ENCODE measurements around the gene RSBN1.

DNA sequence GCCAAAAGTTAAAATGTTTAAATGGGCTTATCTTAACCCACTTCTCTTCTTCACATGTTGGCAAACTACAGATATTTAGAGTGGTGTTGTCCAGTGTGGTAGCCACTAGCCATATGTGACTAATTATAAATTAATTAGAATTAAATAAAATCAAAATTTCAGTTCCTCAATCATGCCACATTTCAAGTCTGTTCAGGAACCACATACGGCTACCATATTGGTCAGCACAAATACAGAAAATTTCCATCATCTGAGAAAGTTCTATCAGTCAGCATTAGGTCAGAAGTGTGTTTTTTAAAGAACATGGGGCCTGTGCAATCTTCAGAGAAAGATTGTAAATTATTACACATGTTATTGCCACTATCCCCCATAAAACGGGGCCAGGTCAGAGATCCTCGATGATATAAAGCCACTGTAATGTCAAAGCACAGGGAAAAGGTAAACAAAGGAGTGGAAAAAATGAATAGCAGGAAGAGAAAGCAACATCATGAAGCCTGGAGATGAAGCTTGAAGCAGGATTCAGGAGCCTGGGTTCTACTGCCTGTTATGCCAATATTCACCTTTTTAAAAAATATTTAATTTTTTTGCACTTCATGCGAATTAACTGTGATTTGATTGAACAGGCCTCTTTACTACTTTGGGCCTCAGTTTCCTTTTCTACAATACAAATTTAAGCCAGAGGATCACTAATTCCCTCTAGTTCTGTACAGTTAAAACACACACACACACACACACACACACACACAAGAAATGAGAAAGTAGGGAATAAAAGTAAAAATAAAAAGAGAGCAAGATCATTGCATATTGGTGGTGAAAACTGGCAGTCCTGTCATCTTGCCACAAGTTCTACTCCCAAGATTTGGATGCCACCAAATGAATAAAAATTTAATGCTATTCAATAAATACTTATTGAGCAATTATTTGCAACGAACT lies 2.3 kb downstream of the RSBN1 start:
- TF ChIP-seq, protein P1, sequence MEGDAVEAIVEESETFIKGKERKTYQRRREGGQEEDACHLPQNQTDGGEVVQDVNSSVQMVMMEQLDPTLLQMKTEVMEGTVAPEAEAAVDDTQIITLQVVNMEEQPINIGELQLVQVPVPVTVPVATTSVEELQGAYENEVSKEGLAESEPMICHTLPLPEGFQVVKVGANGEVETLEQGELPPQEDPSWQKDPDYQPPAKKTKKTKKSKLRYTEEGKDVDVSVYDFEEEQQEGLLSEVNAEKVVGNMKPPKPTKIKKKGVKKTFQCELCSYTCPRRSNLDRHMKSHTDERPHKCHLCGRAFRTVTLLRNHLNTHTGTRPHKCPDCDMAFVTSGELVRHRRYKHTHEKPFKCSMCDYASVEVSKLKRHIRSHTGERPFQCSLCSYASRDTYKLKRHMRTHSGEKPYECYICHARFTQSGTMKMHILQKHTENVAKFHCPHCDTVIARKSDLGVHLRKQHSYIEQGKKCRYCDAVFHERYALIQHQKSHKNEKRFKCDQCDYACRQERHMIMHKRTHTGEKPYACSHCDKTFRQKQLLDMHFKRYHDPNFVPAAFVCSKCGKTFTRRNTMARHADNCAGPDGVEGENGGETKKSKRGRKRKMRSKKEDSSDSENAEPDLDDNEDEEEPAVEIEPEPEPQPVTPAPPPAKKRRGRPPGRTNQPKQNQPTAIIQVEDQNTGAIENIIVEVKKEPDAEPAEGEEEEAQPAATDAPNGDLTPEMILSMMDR (conservative IDR thresholded peaks at IDR 0.05 in 1 of 2, IDR thresholded peaks at IDR 0.05 in 1 of 2; ENCODE audit: extremely low read depth in 1 of 2, insufficient read depth in 1 of 2, low read depth in 1 of 2, low read length in 2 of 2) = no peak
- no peak for TF ChIP-seq EZH2 (IDR thresholded peaks at IDR 0.05; ENCODE audit: borderline replicate concordance, low read length)
